ENCODE data around the gene GBX1.

GBX1 gene

GRCh38 chr7:151133986-151134742, 33.3 kb downstream of the GBX1 start:
- no peak for TF ChIP-seq EZH2phosphoT487 (IDR thresholded peaks at IDR 0.05; ENCODE audit: borderline replicate concordance, low read length)
- TF ChIP-seq, protein P1, sequence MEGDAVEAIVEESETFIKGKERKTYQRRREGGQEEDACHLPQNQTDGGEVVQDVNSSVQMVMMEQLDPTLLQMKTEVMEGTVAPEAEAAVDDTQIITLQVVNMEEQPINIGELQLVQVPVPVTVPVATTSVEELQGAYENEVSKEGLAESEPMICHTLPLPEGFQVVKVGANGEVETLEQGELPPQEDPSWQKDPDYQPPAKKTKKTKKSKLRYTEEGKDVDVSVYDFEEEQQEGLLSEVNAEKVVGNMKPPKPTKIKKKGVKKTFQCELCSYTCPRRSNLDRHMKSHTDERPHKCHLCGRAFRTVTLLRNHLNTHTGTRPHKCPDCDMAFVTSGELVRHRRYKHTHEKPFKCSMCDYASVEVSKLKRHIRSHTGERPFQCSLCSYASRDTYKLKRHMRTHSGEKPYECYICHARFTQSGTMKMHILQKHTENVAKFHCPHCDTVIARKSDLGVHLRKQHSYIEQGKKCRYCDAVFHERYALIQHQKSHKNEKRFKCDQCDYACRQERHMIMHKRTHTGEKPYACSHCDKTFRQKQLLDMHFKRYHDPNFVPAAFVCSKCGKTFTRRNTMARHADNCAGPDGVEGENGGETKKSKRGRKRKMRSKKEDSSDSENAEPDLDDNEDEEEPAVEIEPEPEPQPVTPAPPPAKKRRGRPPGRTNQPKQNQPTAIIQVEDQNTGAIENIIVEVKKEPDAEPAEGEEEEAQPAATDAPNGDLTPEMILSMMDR (IDR thresholded peaks at IDR 0.05; ENCODE audit: low read depth, low read length, poor library complexity, severe bottlenecking) = no peak
- Histone ChIP-seq H3K9me2 (replicated peaks; ENCODE audit: control insufficient read depth, low read length) (no peaks in the 10 kb centered on the region), H3K9me3 (ENCODE audit: control insufficient read depth, insufficient read depth, low read length) (no peaks in the 10 kb centered on the region), H4K20me1 (ENCODE audit: control insufficient read depth, insufficient read depth, low read depth, low read length) (no peaks in the 10 kb centered on the region), H3K4me2 (ENCODE audit: low read length) (no peak overlapping the region), H3F3A (ENCODE audit: control insufficient read depth, insufficient read depth) (no peaks in the 10 kb centered on the region), H3K27me3 (ENCODE audit: control insufficient read depth, low read length) (no peaks in the 10 kb centered on the region), H3K4me3 (ENCODE audit: low read length) (no peak overlapping the region), H3K79me2 (ENCODE audit: control insufficient read depth, low read length) (no peaks in the 10 kb centered on the region), H3K4me1 (ENCODE audit: control insufficient read depth, low read length) (no peaks in the 10 kb centered on the region), H3K36me3 (ENCODE audit: control insufficient read depth, low read length) (no peaks in the 10 kb centered on the region), H3K27ac (ENCODE audit: low read depth, low read length) (no peak overlapping the region)

DNA sequence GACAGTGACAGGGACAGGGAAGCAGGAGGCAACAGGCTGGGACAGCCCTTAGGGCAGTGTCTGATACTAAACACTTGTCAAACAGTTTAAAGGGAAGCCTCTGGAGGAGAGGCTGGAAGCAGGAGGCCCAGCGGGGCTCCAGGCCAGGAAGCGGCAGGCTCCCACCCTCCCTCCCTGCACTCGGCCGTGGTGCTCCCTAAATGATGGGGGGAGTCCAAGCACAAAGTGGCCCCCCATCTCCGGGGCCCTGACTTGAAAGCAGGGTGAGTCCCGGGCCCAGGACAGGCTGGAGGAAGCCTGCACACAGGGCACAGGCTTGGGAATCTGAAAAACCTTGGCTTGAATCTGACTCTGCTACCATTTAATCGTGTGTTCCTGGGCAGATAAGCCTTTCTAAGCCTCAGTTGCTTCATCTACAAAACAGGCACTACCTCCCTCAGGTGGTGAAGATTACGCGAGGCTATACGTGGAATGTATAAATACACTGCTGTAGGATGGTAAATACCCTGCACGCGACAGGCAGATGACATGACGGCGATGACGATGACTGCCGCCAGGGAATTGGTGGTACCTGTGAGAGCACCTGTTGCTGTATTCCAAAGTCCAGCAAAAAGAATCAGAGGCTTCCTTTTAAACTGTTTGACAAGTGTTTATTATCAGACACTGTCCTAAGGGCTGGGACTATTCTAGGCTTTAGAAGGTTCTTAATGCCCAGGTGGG, 34.1 kb downstream of the GBX1 start:
- H3K27ac ChIP-seq (ENCODE audit: low read depth, low read length) = no peak overlapping the region

DNA sequence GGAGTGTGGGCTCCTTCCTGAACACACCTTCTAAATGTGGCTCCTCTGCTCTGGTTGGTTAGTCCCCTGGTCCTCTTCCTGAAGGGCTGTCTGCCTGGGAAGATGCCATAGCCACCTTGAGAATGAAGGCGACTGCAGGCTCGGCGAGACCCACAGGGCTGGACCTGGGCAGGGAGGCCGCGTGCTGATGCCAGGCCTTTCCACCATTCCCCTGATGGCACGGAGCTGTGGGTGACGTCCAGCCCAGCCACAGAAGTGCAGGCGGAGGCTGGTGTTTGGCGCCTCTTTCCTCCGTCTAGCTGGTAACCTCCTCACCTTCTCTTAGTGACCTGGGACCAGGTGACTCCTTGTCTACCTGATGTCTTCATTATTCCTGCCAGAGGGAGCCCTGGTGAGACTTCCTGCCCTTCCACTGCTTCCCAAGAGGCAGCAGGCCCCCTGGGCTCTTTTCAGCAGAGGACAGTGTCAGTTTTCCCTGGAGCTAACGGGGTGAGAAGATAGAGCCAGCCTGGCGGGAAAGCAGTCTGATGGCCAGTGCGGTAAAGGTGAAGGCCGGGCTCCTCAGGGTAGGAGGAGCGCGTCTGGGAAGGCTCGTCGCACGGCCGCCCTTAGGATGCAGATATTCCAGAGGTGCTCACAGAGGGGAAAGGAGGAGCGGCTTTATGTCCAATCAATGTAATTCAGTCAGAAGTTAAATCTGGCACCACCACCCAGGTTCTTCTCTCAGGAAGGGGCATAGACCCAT, 34.9 kb downstream of the GBX1 start:
- no peaks in the 10 kb centered on the region for H3K9me3 ChIP-seq (ENCODE audit: control insufficient read depth, insufficient read depth, low read length)
- H3K27ac ChIP-seq (ENCODE audit: low read depth, low read length) = no peak overlapping the region
- TF ChIP-seq, protein P1 (IDR thresholded peaks at IDR 0.05; ENCODE audit: low read depth, low read length, poor library complexity, severe bottlenecking) = no peak
- TF ChIP-seq EZH2phosphoT487 (IDR thresholded peaks at IDR 0.05; ENCODE audit: borderline replicate concordance, low read length) = no peak
- no peak overlapping the region for H3K4me2 ChIP-seq (ENCODE audit: low read length)
- no peaks in the 10 kb centered on the region for H3K36me3 ChIP-seq (ENCODE audit: control insufficient read depth, low read length)
- H4K20me1 ChIP-seq (ENCODE audit: control insufficient read depth, insufficient read depth, low read depth, low read length) = no peaks in the 10 kb centered on the region
- H3K79me2 ChIP-seq (ENCODE audit: control insufficient read depth, low read length) = no peaks in the 10 kb centered on the region
- no peaks in the 10 kb centered on the region for H3K9me2 ChIP-seq (replicated peaks; ENCODE audit: control insufficient read depth, low read length)
- no peak overlapping the region for H3K4me3 ChIP-seq (ENCODE audit: low read length)
- no peaks in the 10 kb centered on the region for H3K4me1 ChIP-seq (ENCODE audit: control insufficient read depth, low read length)
- no peaks in the 10 kb centered on the region for H3F3A ChIP-seq (ENCODE audit: control insufficient read depth, insufficient read depth)
- H3K27me3 ChIP-seq (ENCODE audit: control insufficient read depth, low read length) = no peaks in the 10 kb centered on the region

More for the DNA sequence above, 34.1 kb downstream of the GBX1 start:
- Histone ChIP-seq H3K79me2 (ENCODE audit: control insufficient read depth, low read length) (no peaks in the 10 kb centered on the region), H3F3A (ENCODE audit: control insufficient read depth, insufficient read depth) (no peaks in the 10 kb centered on the region), H3K4me1 (ENCODE audit: control insufficient read depth, low read length) (no peaks in the 10 kb centered on the region), H3K4me2 (ENCODE audit: low read length) (no peak overlapping the region), H3K27me3 (ENCODE audit: control insufficient read depth, low read length) (no peaks in the 10 kb centered on the region), H3K4me3 (ENCODE audit: low read length) (no peak overlapping the region), H4K20me1 (ENCODE audit: control insufficient read depth, insufficient read depth, low read depth, low read length) (no peaks in the 10 kb centered on the region), H3K9me2 (replicated peaks; ENCODE audit: control insufficient read depth, low read length) (no peaks in the 10 kb centered on the region), H3K9me3 (ENCODE audit: control insufficient read depth, insufficient read depth, low read length) (no peaks in the 10 kb centered on the region), H3K36me3 (ENCODE audit: control insufficient read depth, low read length) (no peaks in the 10 kb centered on the region)
- no peak for TF ChIP-seq EZH2phosphoT487 (IDR thresholded peaks at IDR 0.05; ENCODE audit: borderline replicate concordance, low read length)
- TF ChIP-seq, protein P1 (IDR thresholded peaks at IDR 0.05; ENCODE audit: low read depth, low read length, poor library complexity, severe bottlenecking) = no peak

Data from DOHH2 (cell line).